ENCODE results near the gene CARD19. TPM values are rescaled to one million over a fixed set of nuclear protein-coding genes. Genes with fewer than 3 reads are reported as not detected.

The CARD19 gene
- total and polyA plus RNA-seq, 11 donors: 24.2 to 46.2 (median 30.5) TPM

- intact Hi-C loops (cut with DNase I): loop anchor here in 5 of 10 donors (5.0 to 10.0 kb wide), 6 partner anchors 37 to 470 kb away; partner anchors contain the start of genes FAM120A (in 2 of the 5), FAM120AOS (in 2 of the 5), NINJ1 (in 2 of the 5) and SUSD3 (in 1 of the 5)
Observed at GRCh38 chr9:93094658-93095204, 1.3 kb upstream of the CARD19 start.

GRCh38 chr9:93095205-93096130 lies 549 bp upstream of the CARD19 start:
- Histone ChIP-seq H3K27me3 (no peaks in the 10 kb centered on the region), H3K4me1 (peaks cover 15 to 67% (median 54%) of the 10 kb centered on the region in 12 donors), H3K36me3 (no peaks in the 10 kb centered on the region), H3K9me3 (peaks cover 0 to 14% (median 0%) of the 10 kb centered on the region in 12 donors), H3K27ac (peak overlapping the region; percentile 80 to 98 (median 96)), H3K4me3 (peak overlapping the region; percentile 51 to 100 (median 94))
- TF ChIP-seq CTCF (IDR thresholded peaks at IDR 0.05): no peak
- peak in 1 of 2 donors; percentile 86 for TF ChIP-seq POLR2A (IDR thresholded peaks at IDR 0.05)
- DNase-seq: peak; percentile 100
- ATAC-seq: peak; percentile 85 to 93 (median 90)
- 5 to 16% (median 10%) methylated on average over 26 to 95 of the region's 95 CpGs for WGBS, 4 donors
- intact Hi-C loops (cut with DNase I): loop anchor here in 5 of 10 donors (5.0 to 10.0 kb wide), 5 partner anchors 37 to 469 kb away; partner anchors contain the start of genes FAM120A (in 2 of the 5), FAM120AOS (in 2 of the 5) and NINJ1 (in 2 of the 5)

More at GRCh38 chr9:93094658-93095204, 1.3 kb upstream of the CARD19 start:
- DNase-seq (peak; percentile 67 to 86 (median 70)), ATAC-seq (no peak)
- Histone ChIP-seq H3K4me3 (peak overlapping the region in 11 of 12 donors; percentile 34 to 85 (median 62)), H3K9me3 (peaks cover 0 to 14% (median 0%) of the 10 kb centered on the region in 12 donors), H3K36me3 (no peaks in the 10 kb centered on the region), H3K27me3 (no peaks in the 10 kb centered on the region), H3K4me1 (peaks cover 15 to 62% (median 52%) of the 10 kb centered on the region in 12 donors), H3K27ac (peak overlapping the region; percentile 80 to 98 (median 96))
- WGBS, 4 donors: 42 to 49% (median 44%) methylated on average over 9 to 11 of the region's 11 CpGs
- TF ChIP-seq POLR2A (IDR thresholded peaks at IDR 0.05) (no peak), CTCF (IDR thresholded peaks at IDR 0.05) (no peak)

- intact Hi-C loops (cut with DNase I): loop anchor here in 5 of 10 donors (5.0 to 10.0 kb wide), 5 partner anchors 35 to 468 kb away; partner anchors contain the start of genes FAM120A (in 2 of the 5), FAM120AOS (in 2 of the 5) and NINJ1 (in 2 of the 5)
- TF ChIP-seq POLR2A (IDR thresholded peaks at IDR 0.05): no peak
- TF ChIP-seq CTCF (IDR thresholded peaks at IDR 0.05): no peak
- H3K36me3 ChIP-seq: no peaks in the 10 kb centered on the region
- H3K4me1 ChIP-seq: peaks cover 15 to 67% (median 54%) of the 10 kb centered on the region in 12 donors
- no peak for ATAC-seq
- peak in 2 of 5 donors; percentile 1 to 33 for DNase-seq
- peak overlapping the region; percentile 74 to 98 (median 92) for H3K27ac ChIP-seq
- H3K9me3 ChIP-seq: peaks cover 0 to 3% (median 0%) of the 10 kb centered on the region in 12 donors
- WGBS, 4 donors: 16 to 23% (median 19%) methylated on average over 13 to 16 of the region's 16 CpGs
- H3K4me3 ChIP-seq: peak overlapping the region; percentile 51 to 100 (median 94)
- H3K27me3 ChIP-seq: no peaks in the 10 kb centered on the region
Observed at GRCh38 chr9:93096811-93097382, 880 bp downstream of the CARD19 start.

Data from heart left ventricle (tissue), 16 donors.